ENCODE data around the gene GJB3.

GRCh38 chr1:34755961-34756360 is 25.1 kb upstream of the GJB3 start:
- TF ChIP-seq YY1 (IDR thresholded peaks at IDR 0.05; ENCODE audit: insufficient read depth, insufficient read length) (no peak), ZNF274 (IDR thresholded peaks at IDR 0.05; ENCODE audit: low read depth, low read length) (no peak), SUZ12 (IDR thresholded peaks at IDR 0.05; ENCODE audit: extremely low read depth, insufficient read depth, insufficient read length) (no peak)

Measured in NT2/D1 (cell line).